CD4-positive, CD25-positive, alpha-beta regulatory T cell (primary cell): ENCODE measurements around the gene MGRN1. TPM values are rescaled to one million over a fixed set of nuclear protein-coding genes. Genes with fewer than 3 reads are reported as not detected.

Experiments
- ATAC-seq, 2 donors: fragments of 150-1000 bp; cut with Tn5 transposase; one replicate each; pipeline ENCODE4 v1.10.0; 2021; ENCODE audit warnings: low read depth in 2 of 2, moderate number of reproducible peaks in 2 of 2, moderate library complexity in 1 of 2
- DNase-seq, 3 donors: peaks; one replicate each; pipeline versions ENCODE4 v3.0.0 to v3.0.0-alpha.2; 2012 to 2022; ENCODE audit warnings: mixed read lengths in 1 of 3
- H3K27ac ChIP-seq: one replicate; pipeline ENCODE4 v1.7.0; 2013; ENCODE audit warnings: mild to moderate bottlenecking, low read length; ENCODE audit not compliant: insufficient read depth, poor library complexity, severe bottlenecking
- H3K27me3 ChIP-seq: one replicate; pipeline ENCODE4 v1.7.0; 2013; ENCODE audit warnings: low read length; ENCODE audit not compliant: control insufficient read depth, insufficient read depth
- H3K36me3 ChIP-seq: one replicate; pipeline ENCODE4 v1.7.0; 2013; ENCODE audit warnings: mild to moderate bottlenecking, low read length, moderate library complexity; ENCODE audit not compliant: control insufficient read depth, insufficient read depth
- H3K4me1 ChIP-seq: 2 replicates; pipeline ENCODE4 v1.7.0; 2013; ENCODE audit warnings: mild to moderate bottlenecking, low read length; ENCODE audit not compliant: insufficient read depth, control insufficient read depth, poor library complexity, severe bottlenecking
- H3K4me3 ChIP-seq: one replicate; pipeline ENCODE4 v1.7.0; 2013; ENCODE audit warnings: low read depth, mild to moderate bottlenecking, low read length, moderate library complexity
- H3K9me3 ChIP-seq, 2 experiments: 1 replicate in 1 of 2; 2 replicates in 1 of 2; pipeline ENCODE4 v1.7.0; 2013; ENCODE audit warnings: low read length in 2 of 2, mild to moderate bottlenecking in 1 of 2, moderate library complexity in 1 of 2; ENCODE audit not compliant: control insufficient read depth in 2 of 2
- H3K27ac Mint-ChIP-seq, 3 donors: one replicate each; pipeline ENCODE4 v1.8.0; 2020 to 2022; ENCODE audit warnings: mild to moderate bottlenecking in 3 of 3, mixed read lengths in 3 of 3, moderate library complexity in 2 of 3
- H3K27me3 Mint-ChIP-seq: one replicate; pipeline ENCODE4 v1.8.0; 2022; ENCODE audit warnings: mild to moderate bottlenecking, mixed read lengths
- H3K36me3 Mint-ChIP-seq: one replicate; pipeline ENCODE4 v1.8.0; 2020; ENCODE audit warnings: mixed read lengths
- H3K4me1 Mint-ChIP-seq, 4 donors: one replicate each; pipeline ENCODE4 v1.8.0; 2020 to 2022; ENCODE audit warnings: mixed read lengths in 4 of 4, mild to moderate bottlenecking in 1 of 4
- H3K4me3 Mint-ChIP-seq, 4 donors: one replicate each; pipeline ENCODE4 v1.8.0; 2020 to 2022; ENCODE audit warnings: mild to moderate bottlenecking in 4 of 4, mixed read lengths in 4 of 4, moderate library complexity in 3 of 4
- H3K9me3 Mint-ChIP-seq, 7 donors: one replicate each; pipeline ENCODE4 v1.8.0; 2020 to 2022; ENCODE audit warnings: mixed read lengths in 7 of 7, mild to moderate bottlenecking in 3 of 7, moderate library complexity in 2 of 7
- polyA plus RNA-seq, 4 donors: library from polyadenylated mRNA; unstranded; fragments of 300-500 nt; fragmentation: Illumina TruSeq; gene quantifications; one replicate each; pipeline ENCODE4 v1.2.3, GENCODE V29; 2021
- total RNA-seq: library from RNA; stranded (reverse); gene quantifications from one replicate; pipeline ENCODE4 v1.2.3, GENCODE V29; 2022

The MGRN1 gene
- total and polyA plus RNA-seq, 5 donors from 2014 or later, result 2.5 to 78.2 (median 4.7) TPM

DNA sequence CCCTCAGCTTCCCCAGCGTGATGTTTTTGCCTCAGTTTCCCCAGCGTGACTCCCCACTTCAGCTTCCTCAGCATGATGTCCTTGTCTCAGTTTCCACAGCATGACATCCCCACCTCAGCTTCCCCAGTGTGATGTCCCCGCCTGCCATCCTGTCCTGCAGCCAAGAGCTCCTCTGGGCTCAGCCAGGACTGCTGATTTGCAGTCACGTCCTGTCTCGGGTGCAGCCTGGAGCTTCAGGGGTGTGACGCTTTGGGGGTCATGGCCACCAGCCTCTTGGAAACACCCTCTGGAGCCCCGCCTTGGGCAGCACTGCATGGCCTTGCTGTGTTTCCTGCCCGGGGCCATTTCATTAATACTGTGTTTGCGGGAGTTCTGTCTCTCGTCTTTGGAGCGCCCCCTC is 52.2 kb downstream of the MGRN1 start:
- Mint-ChIP-seq H3K27me3 (no peaks in the 10 kb centered on the region), H3K36me3 (peaks cover 17% of the 10 kb centered on the region), H3K4me1 (peaks cover 0 to 22% (median 9%) of the 10 kb centered on the region in 4 donors), H3K27ac (peak overlapping the region; percentile 95 to 97 (median 95)), H3K9me3 (no peaks in the 10 kb centered on the region), H3K4me3 (peak overlapping the region; percentile 3 to 60 (median 27))
- no peak for DNase-seq
- Histone ChIP-seq H3K27ac (peak overlapping the region; percentile 75), H3K4me1 (peaks cover 25% of the 10 kb centered on the region), H3K9me3 (no peaks in the 10 kb centered on the region), H3K36me3 (peaks cover 12% of the 10 kb centered on the region), H3K27me3 (no peaks in the 10 kb centered on the region), H3K4me3 (no peak overlapping the region)
- no peak for ATAC-seq

DNA sequence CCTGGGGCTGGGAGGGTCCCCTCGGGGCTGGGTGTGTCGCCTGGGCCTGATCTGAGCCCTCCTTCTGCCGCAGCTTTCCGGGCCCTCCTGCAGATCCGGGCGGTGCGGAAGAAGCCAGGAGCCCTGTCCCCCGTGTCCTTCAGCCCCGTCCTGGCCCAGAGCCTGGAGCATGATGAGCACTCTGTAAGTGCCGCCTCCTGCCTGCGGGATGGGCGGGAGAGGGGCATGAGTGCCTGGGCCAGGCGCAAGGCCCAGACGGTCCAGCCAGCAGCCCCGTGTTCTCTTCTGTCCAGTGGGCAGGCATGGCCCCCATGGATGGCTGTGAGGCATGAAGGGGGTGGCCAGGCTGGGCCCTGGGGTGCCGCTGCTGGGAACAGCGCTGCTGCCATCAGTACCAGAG is 52.8 kb downstream of the MGRN1 start:
- Mint-ChIP-seq H3K27ac (peak overlapping the region; percentile 26 to 95 (median 95)), H3K4me3 (peak overlapping the region in 1 of 4 donors; percentile 2)
- ATAC-seq, result no peak

DNA sequence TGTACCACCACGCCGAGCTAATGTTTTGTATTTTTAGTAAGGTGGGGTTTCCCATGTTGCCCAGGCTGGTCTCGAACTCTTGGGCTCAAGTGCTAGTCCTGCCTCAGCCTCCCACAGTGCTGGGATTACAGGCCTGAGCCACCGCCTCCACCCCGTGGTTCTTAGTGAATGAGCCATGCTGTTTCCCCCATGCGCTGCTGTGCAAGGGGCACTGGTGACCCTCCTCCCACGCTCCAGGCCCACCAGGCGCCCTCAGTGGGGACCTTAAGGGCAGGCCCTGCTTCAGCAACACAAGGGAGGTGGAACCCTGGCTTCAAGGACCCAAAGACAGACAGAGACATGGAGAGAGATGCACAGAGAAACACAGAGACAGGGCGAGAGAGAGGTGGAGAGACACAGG is 53.4 kb downstream of the MGRN1 start:
- H3K4me1 ChIP-seq, result peaks cover 25% of the 10 kb centered on the region
- Mint-ChIP-seq H3K36me3 (peaks cover 17% of the 10 kb centered on the region), H3K9me3 (no peaks in the 10 kb centered on the region), H3K4me1 (peaks cover 0 to 22% (median 9%) of the 10 kb centered on the region in 4 donors), H3K27ac (peak overlapping the region; percentile 5 to 89 (median 67)), H3K4me3 (peak overlapping the region in 1 of 4 donors; percentile 38), H3K27me3 (no peaks in the 10 kb centered on the region)
- no peak for DNase-seq
- H3K9me3 ChIP-seq, result no peaks in the 10 kb centered on the region
- no peak for ATAC-seq
- no peak overlapping the region for H3K27ac ChIP-seq
- no peak overlapping the region for H3K4me3 ChIP-seq
- no peaks in the 10 kb centered on the region for H3K27me3 ChIP-seq
- peaks cover 16% of the 10 kb centered on the region for H3K36me3 ChIP-seq

More for the DNA sequence above, 52.8 kb downstream of the MGRN1 start:
- Mint-ChIP-seq H3K4me1 (peaks cover 0 to 22% (median 9%) of the 10 kb centered on the region in 4 donors), H3K9me3 (no peaks in the 10 kb centered on the region), H3K36me3 (peaks cover 17% of the 10 kb centered on the region), H3K27me3 (no peaks in the 10 kb centered on the region)
- Histone ChIP-seq H3K27me3 (no peaks in the 10 kb centered on the region), H3K27ac (no peak overlapping the region), H3K36me3 (peaks cover 16% of the 10 kb centered on the region), H3K9me3 (no peaks in the 10 kb centered on the region), H3K4me3 (no peak overlapping the region), H3K4me1 (peaks cover 25% of the 10 kb centered on the region)
- no peak for DNase-seq

DNA sequence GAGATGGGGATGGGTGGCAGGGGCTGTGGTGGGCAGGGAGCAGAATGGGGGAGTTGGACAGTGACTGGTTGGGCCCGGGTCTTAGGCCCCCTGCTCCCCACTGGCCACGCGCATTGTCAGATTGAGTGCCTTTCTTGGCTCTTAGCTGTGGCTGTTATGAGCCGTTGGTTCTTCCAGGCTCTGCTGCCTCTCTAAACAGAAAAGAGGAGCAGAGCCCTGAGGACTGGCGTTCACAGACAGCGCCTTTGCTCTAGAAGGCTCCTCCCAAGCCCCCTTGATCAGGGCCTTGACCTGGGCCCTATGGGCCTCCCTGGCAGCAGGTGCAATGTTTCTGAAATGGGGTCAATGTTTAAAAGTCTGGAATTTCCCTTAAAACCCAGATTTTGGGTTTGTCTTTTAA is 54.0 kb downstream of the MGRN1 start:
- H3K9me3 Mint-ChIP-seq, result no peaks in the 10 kb centered on the region
- peak overlapping the region in 2 of 3 donors; percentile 67 to 89 for H3K27ac Mint-ChIP-seq
- ATAC-seq (no peak), DNase-seq (no peak)
- Histone ChIP-seq H3K27me3 (no peaks in the 10 kb centered on the region), H3K4me3 (no peak overlapping the region), H3K36me3 (peaks cover 12% of the 10 kb centered on the region), H3K4me1 (peaks cover 25% of the 10 kb centered on the region), H3K27ac (no peak overlapping the region), H3K9me3 (no peaks in the 10 kb centered on the region)
- peaks cover 15% of the 10 kb centered on the region for H3K36me3 Mint-ChIP-seq
- peak overlapping the region in 1 of 4 donors; percentile 38 for H3K4me3 Mint-ChIP-seq
- H3K27me3 Mint-ChIP-seq, result no peaks in the 10 kb centered on the region
- H3K4me1 Mint-ChIP-seq, result peaks cover 0 to 22% (median 9%) of the 10 kb centered on the region in 4 donors

DNA sequence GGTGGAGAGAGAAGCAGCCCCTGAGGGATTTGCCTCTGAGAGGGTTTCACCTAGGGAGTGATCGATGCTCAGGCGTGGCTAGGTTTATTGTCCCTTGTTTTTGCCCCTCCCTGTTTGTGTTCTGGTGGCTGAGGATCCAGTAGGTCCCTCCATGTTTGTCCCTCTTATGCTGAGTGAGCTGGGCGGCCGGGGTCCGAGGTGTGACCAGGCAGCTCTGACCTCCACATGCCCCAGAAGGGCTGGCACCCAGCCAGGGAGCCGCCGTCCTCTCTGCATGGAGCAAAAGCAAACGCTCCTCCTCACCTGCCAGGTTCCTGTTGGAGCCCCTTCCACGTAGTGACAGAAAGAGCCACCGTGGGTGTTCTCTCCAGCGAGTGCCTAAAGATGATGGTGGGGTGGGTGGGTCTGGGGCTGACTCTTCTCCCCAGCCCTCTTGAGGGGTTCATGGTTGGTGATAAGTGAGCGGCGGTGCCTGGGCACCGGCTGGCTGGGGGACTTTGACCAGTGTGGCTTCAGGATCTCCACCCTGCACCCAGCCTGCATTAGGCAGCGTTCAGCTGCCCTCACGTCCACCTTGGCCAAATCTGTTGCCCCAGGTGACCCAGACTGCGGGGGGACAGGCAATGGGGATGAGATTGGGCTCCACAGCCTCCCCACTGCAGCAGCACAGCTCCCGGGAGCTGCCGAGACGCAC is 54.7 kb downstream of the MGRN1 start:
- H3K27me3 Mint-ChIP-seq, result no peaks in the 10 kb centered on the region
- no peaks in the 10 kb centered on the region for H3K9me3 Mint-ChIP-seq
- no peaks in the 10 kb centered on the region for H3K27me3 ChIP-seq
- H3K36me3 Mint-ChIP-seq, result peaks cover 14% of the 10 kb centered on the region
- H3K4me3 Mint-ChIP-seq, result no peak overlapping the region
- DNase-seq, result no peak
- ATAC-seq, result no peak
- H3K36me3 ChIP-seq, result peaks cover 14% of the 10 kb centered on the region
- H3K9me3 ChIP-seq, result no peaks in the 10 kb centered on the region
- peaks cover 25% of the 10 kb centered on the region for H3K4me1 ChIP-seq
- H3K27ac ChIP-seq, result no peak overlapping the region
- peaks cover 0 to 22% (median 9%) of the 10 kb centered on the region in 4 donors for H3K4me1 Mint-ChIP-seq
- peak overlapping the region in 1 of 3 donors; percentile 67 for H3K27ac Mint-ChIP-seq
- H3K4me3 ChIP-seq, result no peak overlapping the region

DNA sequence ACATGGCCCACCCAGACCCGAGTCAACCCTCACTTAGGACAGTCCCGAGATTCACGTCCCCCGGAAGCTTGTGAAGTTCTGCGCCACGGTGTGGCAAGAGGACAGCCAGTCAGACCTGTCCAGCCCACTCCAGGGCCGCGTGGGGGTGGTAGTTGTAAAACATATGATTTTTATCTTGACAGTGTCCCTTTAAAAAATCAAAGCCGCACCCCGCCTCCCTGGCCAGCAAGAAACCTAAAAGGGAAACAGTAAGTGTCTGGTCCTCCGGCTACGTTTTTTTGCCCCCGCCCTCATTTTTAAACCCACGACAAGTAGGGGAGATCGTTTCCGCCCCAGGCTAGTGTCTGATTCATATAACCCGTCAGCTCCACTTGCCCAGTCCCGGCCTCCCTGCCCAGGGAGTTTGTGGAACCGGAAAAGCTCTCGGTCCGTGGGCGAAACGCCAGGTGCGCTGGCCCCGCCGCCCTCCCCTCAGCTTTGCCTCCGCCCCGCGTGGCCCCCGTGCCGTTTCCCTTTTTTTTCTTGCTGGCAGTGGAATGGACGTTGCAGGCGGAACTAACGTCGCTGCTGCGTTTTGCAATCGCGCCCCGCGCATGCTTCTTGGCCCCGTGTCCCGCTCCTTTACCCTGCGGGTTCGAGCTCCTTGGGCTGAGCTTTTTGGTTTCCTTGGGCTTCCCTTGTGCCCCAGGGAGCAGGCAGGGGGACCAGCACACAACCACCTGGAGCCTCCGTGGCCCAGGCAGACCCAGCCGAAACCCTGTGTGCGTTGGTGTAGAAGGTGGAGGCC is 55.4 kb downstream of the MGRN1 start:
- H3K9me3 Mint-ChIP-seq, result no peaks in the 10 kb centered on the region
- H3K4me1 ChIP-seq, result peaks cover 24% of the 10 kb centered on the region
- no peaks in the 10 kb centered on the region for H3K27me3 ChIP-seq
- H3K27me3 Mint-ChIP-seq, result no peaks in the 10 kb centered on the region
- peaks cover 17% of the 10 kb centered on the region for H3K36me3 Mint-ChIP-seq
- peak overlapping the region in 1 of 3 donors; percentile 14 for H3K27ac Mint-ChIP-seq
- ATAC-seq, result no peak
- DNase-seq, result no peak
- H3K27ac ChIP-seq, result no peak overlapping the region
- H3K4me3 ChIP-seq, result no peak overlapping the region
- no peak overlapping the region for H3K4me3 Mint-ChIP-seq
- no peaks in the 10 kb centered on the region for H3K9me3 ChIP-seq
- H3K36me3 ChIP-seq, result peaks cover 16% of the 10 kb centered on the region
- peaks cover 0 to 22% (median 9%) of the 10 kb centered on the region in 4 donors for H3K4me1 Mint-ChIP-seq

DNA sequence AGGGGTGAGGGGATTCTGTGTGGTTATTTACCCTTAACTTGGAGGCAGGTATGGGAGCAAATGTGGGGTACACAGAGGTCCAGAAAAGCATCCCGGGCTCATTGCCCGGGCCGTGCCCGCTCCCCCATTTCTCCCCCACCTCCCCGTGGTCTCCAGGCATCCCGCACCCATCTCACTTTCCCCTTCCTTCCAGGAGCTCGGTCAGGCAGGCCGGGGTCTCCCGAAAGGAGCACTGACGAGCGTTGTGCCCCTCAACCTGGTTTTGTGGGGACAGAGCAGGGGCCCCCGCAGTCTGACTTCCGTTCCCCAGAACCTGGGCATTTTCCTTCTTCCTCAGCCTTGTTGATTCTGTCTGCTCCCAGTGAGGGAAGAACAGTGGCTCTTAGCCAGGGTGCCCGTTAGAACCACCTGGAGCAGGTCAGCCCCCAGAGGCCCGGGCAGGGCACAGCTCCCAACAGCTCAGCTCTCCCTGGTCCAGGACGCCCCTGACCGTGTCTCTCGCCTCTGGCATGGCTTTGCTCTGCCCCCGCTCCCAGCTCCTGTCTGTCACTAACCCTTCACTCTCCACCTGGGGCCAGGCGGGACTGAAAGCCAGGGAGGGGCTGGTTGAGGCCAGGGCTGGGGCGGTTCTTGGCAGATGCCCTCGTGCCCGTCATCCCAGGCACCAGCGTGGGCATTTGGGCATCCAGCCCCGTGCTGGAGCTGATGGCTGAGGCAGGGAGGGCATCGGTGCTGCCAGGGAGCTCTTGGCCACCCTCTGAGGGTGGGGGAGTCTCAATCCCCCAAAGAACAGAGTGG is 56.2 kb downstream of the MGRN1 start:
- H3K4me3 Mint-ChIP-seq, result no peak overlapping the region
- H3K36me3 ChIP-seq, result peaks cover 20% of the 10 kb centered on the region
- no peaks in the 10 kb centered on the region for H3K27me3 ChIP-seq
- no peaks in the 10 kb centered on the region for H3K27me3 Mint-ChIP-seq
- H3K27ac ChIP-seq, result no peak overlapping the region
- H3K27ac Mint-ChIP-seq, result no peak overlapping the region
- peaks cover 16% of the 10 kb centered on the region for H3K4me1 ChIP-seq
- DNase-seq, result no peak
- H3K4me3 ChIP-seq, result no peak overlapping the region
- H3K4me1 Mint-ChIP-seq, result peaks cover 0 to 16% (median 9%) of the 10 kb centered on the region in 4 donors
- no peaks in the 10 kb centered on the region for H3K9me3 ChIP-seq
- no peak for ATAC-seq
- H3K9me3 Mint-ChIP-seq, result no peaks in the 10 kb centered on the region
- peaks cover 18% of the 10 kb centered on the region for H3K36me3 Mint-ChIP-seq
